ENCODE measurements around the gene IDH3A. TPM values are rescaled to one million over a fixed set of nuclear protein-coding genes. Genes with fewer than 3 reads are reported as not detected.

IDH3A gene
- total RNA-seq, 1 experiment from 2014 or later: 115 TPM

- ATAC-seq (peak; percentile 90), DNase-seq (ENCODE audit: low read depth, low spot score) (peak; percentile 13)
- CTCF ChIA-PET: interaction anchor here (1.4 to 4.3 kb wide), 3 partner anchors 18 to 65 kb away, joined by 7 to 39 read pairs (median 27); no protein-coding TSS in a partner anchor
- no peak overlapping the region for H3K4me2 ChIP-seq (ENCODE audit: low read length)
- H4K20me1 ChIP-seq (ENCODE audit: insufficient read depth): no peaks in the 10 kb centered on the region
- H3K9ac ChIP-seq (ENCODE audit: low read length): no peak overlapping the region
- POLR2A ChIA-PET: no interaction called here
- no TSS peak for BruUV-seq (replicated peaks)
- H3K27ac ChIP-seq (ENCODE audit: low read depth, low read length): no peak overlapping the region
- no peak overlapping the region for H3K4me3 ChIP-seq (replicated peaks in 1 of 2; ENCODE audit: low read depth in 1 of 2, low read length in 2 of 2)
- no peaks in the 10 kb centered on the region for H3K4me1 ChIP-seq (ENCODE audit: control insufficient read depth in 1 of 2, insufficient read depth in 2 of 2, low read length in 2 of 2)
- no peak overlapping the region for H2AFZ ChIP-seq (ENCODE audit: low read depth, low read length, poor library complexity, severe bottlenecking)
- H3K9me2 ChIP-seq (ENCODE audit: insufficient read depth): no peaks in the 10 kb centered on the region
- TF ChIP-seq RAD21 (IDR thresholded peaks at IDR 0.05; ENCODE audit: low read depth) (peak; percentile 94), REST (IDR thresholded peaks at IDR 0.05; ENCODE audit: low read depth) (no peak), CTCF (IDR thresholded peaks at IDR 0.05 in 2 of 3, conservative IDR thresholded peaks at IDR 0.05 in 1 of 3; ENCODE audit: borderline replicate concordance in 1 of 3, insufficient read depth in 1 of 3, low read depth in 2 of 3, low read length in 2 of 3) (peak; percentile 87 to 89 (median 89)), TCF7L2 (IDR thresholded peaks at IDR 0.05; ENCODE audit: borderline replicate concordance, extremely low read depth, insufficient read depth, insufficient read length) (no peak), EZH2 (IDR thresholded peaks at IDR 0.05) (no peak), EZH2phosphoT487 (IDR thresholded peaks at IDR 0.05; ENCODE audit: borderline replicate concordance) (no peak), JUND (IDR thresholded peaks at IDR 0.05) (no peak), CEBPB (IDR thresholded peaks at IDR 0.05; ENCODE audit: low read depth) (no peak), YY1 (IDR thresholded peaks at IDR 0.05; ENCODE audit: extremely low read depth, insufficient replicate concordance, low read depth, low read length) (peak; percentile 65)
- peaks cover 0 to 3% of the 10 kb centered on the region in 2 experiments; a peak in 1 of 4 replicates for H3K36me3 ChIP-seq (ENCODE audit: control insufficient read depth in 1 of 2, insufficient read depth in 2 of 2, low read length in 2 of 2)
- intact Hi-C loops (cut with micrococcal nuclease): loop anchor here (1.0 kb wide), 2 partner anchors 64 kb away; no protein-coding TSS in a partner anchor
- H3K9me3 ChIP-seq (ENCODE audit: control insufficient read depth in 1 of 2, insufficient read depth in 1 of 2, low read depth in 1 of 2, low read length in 2 of 2): no peaks in the 10 kb centered on the region
- no peaks in the 10 kb centered on the region for H3K27me3 ChIP-seq (ENCODE audit: insufficient read depth, low read length)
- no peaks in the 10 kb centered on the region for H3K79me2 ChIP-seq (ENCODE audit: insufficient read depth, low read length)
- RAD21 ChIA-PET (ENCODE audit: low non-redundant PET in 1 of 2, low total read pairs in 2 of 2, uncharacterized antibody in 2 of 2, unreplicated experiment in 2 of 2): interaction anchor here (0.5 to 1.4 kb wide), 4 partner anchors 18 to 64 kb away, joined by 4 to 6 read pairs (median 4); no protein-coding TSS in a partner anchor
Observed at GRCh38 chr15:78177447-78177873, 28.3 kb downstream of the IDH3A start.
